ENCODE measurements around the gene OSMR. TPM values are rescaled to one million over a fixed set of nuclear protein-coding genes. Genes with fewer than 3 reads are reported as not detected.

The OSMR gene
- total RNA-seq, 4 donors from 2014 or later = 32.5 to 52.6 (median 42.6) TPM

GRCh38 chr5:38935437-38935836, 89.6 kb downstream of the OSMR start:
- 0 to 58% methylated on average over 1 of the region's 1 CpG for WGBS, 2 donors (ENCODE audit: low coverage in 1 of 2)
- Histone ChIP-seq H3K27ac (no peak overlapping the region), H3K36me3 (peaks cover 0 to 75% of the 10 kb centered on the region in 2 donors), H3K9me3 (no peaks in the 10 kb centered on the region), H3K27me3 (no peaks in the 10 kb centered on the region), H3K4me1 (no peaks in the 10 kb centered on the region), H3K4me3 (no peak overlapping the region)
- ATAC-seq = no peak
- no peak for TF ChIP-seq CTCF (IDR thresholded peaks at IDR 0.05)
- TF ChIP-seq EP300 (IDR thresholded peaks at IDR 0.05) = no peak
- no peak for TF ChIP-seq POLR2AphosphoS5 (IDR thresholded peaks at IDR 0.05)

GRCh38 chr5:38936269-38936668, 90.5 kb downstream of the OSMR start:
- no peak overlapping the region for H3K4me3 ChIP-seq
- H3K27ac ChIP-seq = no peak overlapping the region
- no peak for ATAC-seq
- peaks cover 0 to 79% of the 10 kb centered on the region in 2 donors for H3K36me3 ChIP-seq
- H3K27me3 ChIP-seq = no peaks in the 10 kb centered on the region
- no peak for TF ChIP-seq POLR2A (IDR thresholded peaks at IDR 0.05)
- TF ChIP-seq CTCF (IDR thresholded peaks at IDR 0.05) = no peak
- TF ChIP-seq POLR2AphosphoS5 (IDR thresholded peaks at IDR 0.05) = no peak
- TF ChIP-seq EP300 (IDR thresholded peaks at IDR 0.05) = no peak
- no peaks in the 10 kb centered on the region for H3K4me1 ChIP-seq
- 92 to 95% methylated on average over 6 of the region's 6 CpGs for WGBS, 2 donors (ENCODE audit: low coverage in 1 of 2)
- H3K9me3 ChIP-seq = no peaks in the 10 kb centered on the region

GRCh38 chr5:38938424-38938823, 92.6 kb downstream of the OSMR start:
- Histone ChIP-seq H3K27me3 (no peaks in the 10 kb centered on the region), H3K27ac (no peak overlapping the region), H3K9me3 (no peaks in the 10 kb centered on the region), H3K4me1 (no peaks in the 10 kb centered on the region), H3K36me3 (peaks cover 0 to 81% of the 10 kb centered on the region in 2 donors), H3K4me3 (no peak overlapping the region)
- WGBS, 2 donors (ENCODE audit: low coverage in 1 of 2) = 33 to 60% methylated on average over 1 of the region's 1 CpG
- TF ChIP-seq POLR2A (IDR thresholded peaks at IDR 0.05) (no peak), CTCF (IDR thresholded peaks at IDR 0.05) (no peak), EP300 (IDR thresholded peaks at IDR 0.05) (no peak), POLR2AphosphoS5 (IDR thresholded peaks at IDR 0.05) (no peak)
- ATAC-seq = no peak

- Histone ChIP-seq H3K4me1 (no peaks in the 10 kb centered on the region), H3K9me3 (no peaks in the 10 kb centered on the region), H3K36me3 (peaks cover 0 to 80% of the 10 kb centered on the region in 2 donors), H3K27ac (no peak overlapping the region), H3K27me3 (no peaks in the 10 kb centered on the region), H3K4me3 (no peak overlapping the region)
- TF ChIP-seq POLR2AphosphoS5 (IDR thresholded peaks at IDR 0.05) (no peak), EP300 (IDR thresholded peaks at IDR 0.05) (no peak)
- ATAC-seq = no peak
- 67 to 78% methylated on average over 1 of the region's 1 CpG for WGBS, 2 donors (ENCODE audit: low coverage in 1 of 2)
Measured at GRCh38 chr5:38938973-38939372, 93.2 kb downstream of the OSMR start.

GRCh38 chr5:38940230-38940858, 94.5 kb downstream of the OSMR start:
- TF ChIP-seq POLR2AphosphoS5 (IDR thresholded peaks at IDR 0.05) = no peak
- TF ChIP-seq EP300 (IDR thresholded peaks at IDR 0.05) = no peak
- no peak for TF ChIP-seq POLR2A (IDR thresholded peaks at IDR 0.05)
- TF ChIP-seq CTCF (IDR thresholded peaks at IDR 0.05) = no peak
- Histone ChIP-seq H3K4me3 (no peak overlapping the region), H3K4me1 (no peaks in the 10 kb centered on the region), H3K27ac (no peak overlapping the region), H3K36me3 (peaks cover 0 to 80% of the 10 kb centered on the region in 2 donors), H3K9me3 (no peaks in the 10 kb centered on the region), H3K27me3 (no peaks in the 10 kb centered on the region)
- no peak for ATAC-seq
- 19 to 23% methylated on average over 2 of the region's 2 CpGs for WGBS, 2 donors (ENCODE audit: low coverage in 1 of 2)

Data from gastroesophageal sphincter (tissue), 4 donors.